HG03108 (cell line): ENCODE measurements around the gene FUZ.
"Not testable (repeated sequence)": the region's sequence is repeated elsewhere in the genome, so short reads cannot be mapped to it uniquely, and the experiment has no call there.

Source experiments
- ATAC-seq: cut with Tn5 transposase; IDR thresholded peaks from one replicate; pipeline ENCODE4 v1.9.1; 2021; ENCODE audit warnings: moderate library complexity; ENCODE audit not compliant: unreplicated experiment

FUZ gene

GRCh38 chr19:49833599-49833998 lies 20.5 kb upstream of the FUZ start:
- ATAC-seq: no peak

- no peak for ATAC-seq
Measured at GRCh38 chr19:49832556-49832955, 19.5 kb upstream of the FUZ start.

GRCh38 chr19:49831592-49831991 lies 18.5 kb upstream of the FUZ start:
- ATAC-seq: no peak

GRCh38 chr19:49830766-49831165 lies 17.7 kb upstream of the FUZ start:
- ATAC-seq: no peak

- no peak for ATAC-seq
Measured at GRCh38 chr19:49829721-49830120, 16.6 kb upstream of the FUZ start.

GRCh38 chr19:49829200-49829599 lies 16.1 kb upstream of the FUZ start:
- no peak for ATAC-seq

GRCh38 chr19:49827034-49827433 lies 13.9 kb upstream of the FUZ start:
- ATAC-seq: no peak

- no peak for ATAC-seq
Measured at GRCh38 chr19:49824662-49825061, 11.6 kb upstream of the FUZ start.

GRCh38 chr19:49823472-49823871 lies 10.4 kb upstream of the FUZ start:
- no peak for ATAC-seq

GRCh38 chr19:49820125-49820524 lies 7.0 kb upstream of the FUZ start:
- ATAC-seq: no peak

GRCh38 chr19:49819452-49820115 lies 6.5 kb upstream of the FUZ start:
- not testable (repeated sequence) for ATAC-seq

- ATAC-seq: no peak
Measured at GRCh38 chr19:49818649-49819370, 5.7 kb upstream of the FUZ start.

GRCh38 chr19:49817964-49818648 lies 5.0 kb upstream of the FUZ start, which contains the start of gene MED25:
Gene MED25 (plus strand): TSS chr19:49818289. CDS start chr19:49818342, 53 bp downstream.
- ATAC-seq: peak; percentile 55

GRCh38 chr19:49816590-49816989 lies 3.5 kb upstream of the FUZ start:
- no peak for ATAC-seq

- ATAC-seq: no peak
Measured at GRCh38 chr19:49814010-49814409, 918 bp upstream of the FUZ start.

GRCh38 chr19:49812452-49812996 lies 568 bp downstream of the FUZ start:
- ATAC-seq: no peak

GRCh38 chr19:49811328-49811727 lies 1.8 kb downstream of the FUZ start:
- ATAC-seq: no peak

- no peak for ATAC-seq
Measured at GRCh38 chr19:49809941-49810389, 3.1 kb downstream of the FUZ start.

GRCh38 chr19:49809160-49809940 lies 3.7 kb downstream of the FUZ start:
- ATAC-seq: no peak

GRCh38 chr19:49808711-49809159 lies 4.4 kb downstream of the FUZ start:
- no peak for ATAC-seq
